HL-60/S4 treated with retinoic acid at 250 ng/mL for 4 days and 3 days (cell line): ENCODE measurements around the gene ATE1.

Source experiments
- in situ Hi-C: fragments of 300-500 bp; cut with MboI; formaldehyde crosslinking; loops from 2 replicates; pipeline ENCODE4 v1.7.0; 2022; ENCODE audit warnings: low sequenced_read_pairs

ATE1 gene

DNA sequence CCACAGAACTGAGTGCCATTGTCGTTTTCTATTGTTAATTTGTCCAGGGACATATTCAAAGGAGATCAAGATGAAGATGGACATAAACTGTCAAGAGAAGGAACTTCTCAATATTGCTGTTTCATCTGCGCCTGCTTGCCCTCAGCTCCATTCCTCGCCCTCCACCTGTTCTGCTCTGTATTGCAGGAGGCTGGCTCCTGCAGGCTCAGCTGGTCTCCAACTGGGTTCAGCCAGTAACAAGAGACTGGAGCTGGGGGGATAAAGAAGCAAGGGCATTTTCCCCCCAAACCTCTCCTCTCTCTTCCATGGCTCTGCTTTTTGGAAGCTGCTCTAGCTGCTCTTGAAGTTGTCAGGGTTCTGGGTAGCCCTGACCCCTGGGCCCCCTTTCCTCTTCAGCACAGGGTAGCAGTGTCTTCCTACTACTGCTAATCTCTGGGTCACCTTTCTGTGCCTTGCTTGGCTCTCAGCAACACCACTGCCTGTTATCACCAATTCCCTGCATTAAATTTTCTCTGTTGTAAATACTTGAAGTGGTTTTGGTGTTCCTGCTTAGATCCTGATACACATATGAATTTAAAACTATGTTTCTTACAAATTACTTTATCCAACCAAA is 180.6 kb downstream of the ATE1 start:
- in situ Hi-C loops = loop anchor here (25.0 kb wide), 1 partner anchor 810 kb away; no protein-coding TSS in a partner anchor

DNA sequence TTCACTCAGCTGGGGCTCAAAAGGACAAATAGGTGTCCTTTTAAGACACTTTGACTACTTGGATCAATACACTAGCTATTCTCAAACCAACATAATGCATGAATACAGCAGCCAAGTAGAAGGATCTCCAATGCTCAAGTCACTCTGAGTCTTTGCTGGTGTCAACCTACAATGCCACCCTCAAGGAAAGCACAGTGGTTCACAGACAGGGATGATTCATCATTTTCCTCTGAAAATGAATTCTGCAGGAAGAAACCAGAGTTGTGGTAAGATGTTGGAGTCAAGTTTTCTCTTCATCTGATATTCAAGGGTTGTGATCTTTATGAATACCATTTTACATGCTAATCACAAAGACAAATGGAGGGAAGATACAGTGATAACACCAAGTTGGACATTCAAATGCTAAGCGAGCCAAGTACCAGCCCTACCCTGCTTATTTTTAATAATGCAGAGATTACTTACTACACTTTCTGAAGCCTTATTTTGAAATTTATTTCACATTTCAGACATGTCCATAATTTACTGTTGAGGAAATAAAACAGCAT is 186.5 kb downstream of the ATE1 start:
- in situ Hi-C loops = loop anchor here (25.0 kb wide), 1 partner anchor 804 kb away; no protein-coding TSS in a partner anchor

DNA sequence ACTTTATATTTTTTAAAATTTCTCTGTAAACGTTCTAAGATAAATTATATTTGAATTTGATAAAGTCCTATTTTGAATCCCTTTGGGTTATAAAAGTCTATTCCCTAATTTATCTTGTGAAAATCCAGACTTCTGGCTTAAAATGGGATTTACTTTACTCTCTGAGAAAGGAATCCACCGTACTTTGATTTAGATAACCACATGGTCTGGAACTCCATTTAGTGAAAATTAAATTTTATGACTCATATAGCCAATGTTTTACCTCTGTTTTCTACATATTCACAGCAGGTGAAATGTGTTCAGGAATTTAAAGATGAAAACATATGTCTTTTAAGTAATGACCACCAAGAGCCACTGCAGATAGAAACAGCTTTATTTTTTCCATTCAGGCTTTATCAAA is 187.8 kb downstream of the ATE1 start:
- in situ Hi-C loops = loop anchor here (25.0 kb wide), 1 partner anchor 803 kb away; no protein-coding TSS in a partner anchor

DNA sequence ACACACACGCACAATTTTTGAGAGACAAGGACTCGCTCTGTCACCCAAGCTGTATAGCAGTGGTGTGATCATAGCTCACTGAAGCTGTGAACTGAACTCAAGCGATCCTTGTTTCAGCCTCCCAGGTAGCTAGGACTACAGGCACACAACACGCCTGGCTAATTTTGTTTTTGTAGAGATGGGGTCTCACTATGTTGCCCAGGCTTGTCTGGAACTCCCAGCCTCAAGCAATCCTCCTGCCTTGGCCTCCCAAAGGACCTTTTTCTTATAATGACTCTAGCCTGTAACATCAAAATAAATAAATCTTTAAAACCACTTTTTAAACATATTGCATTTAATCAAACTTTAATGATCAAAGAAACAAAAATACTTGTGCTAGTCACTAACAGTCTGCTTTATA is 188.7 kb downstream of the ATE1 start:
- in situ Hi-C loops = loop anchor here (25.0 kb wide), 1 partner anchor 802 kb away; no protein-coding TSS in a partner anchor

DNA sequence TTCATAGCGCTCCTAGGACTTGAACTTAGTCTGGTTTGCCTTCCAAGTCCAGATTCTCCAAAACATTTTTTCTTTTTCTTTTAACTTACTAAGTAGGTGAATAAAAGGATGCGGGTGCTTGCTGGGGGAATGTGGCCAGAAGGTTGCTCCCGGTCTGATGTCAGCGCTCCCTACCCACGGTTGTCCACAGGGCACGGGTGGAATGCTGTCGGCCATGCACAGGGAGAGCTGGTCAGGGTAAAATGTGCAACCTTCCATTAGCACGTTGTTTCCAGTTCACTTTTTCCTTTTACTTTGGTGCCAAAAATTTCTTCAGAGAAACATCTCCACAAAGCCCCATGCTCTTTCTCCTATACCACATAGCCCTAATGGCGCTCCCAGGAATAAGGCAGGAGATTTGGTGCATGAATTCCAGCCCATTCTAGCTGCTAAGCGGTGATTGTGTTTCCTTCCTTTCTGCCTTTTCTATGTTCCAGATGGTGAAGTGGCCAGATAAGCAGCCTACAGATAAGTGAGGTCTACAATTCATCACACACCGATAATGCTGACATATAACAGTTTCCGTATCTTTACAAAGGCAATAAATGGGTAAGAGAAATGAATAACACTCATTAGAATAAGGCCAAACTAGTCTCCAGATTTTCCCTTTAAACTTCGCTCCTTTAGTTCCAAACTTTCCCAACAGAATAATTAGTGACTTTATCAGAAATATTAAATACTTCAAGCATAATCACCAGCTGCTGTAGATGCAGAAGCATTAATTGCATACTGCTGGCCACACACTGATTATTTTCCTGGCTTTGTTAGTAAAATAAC is 191.3 kb downstream of the ATE1 start:
- in situ Hi-C loops = loop anchor here (25.0 kb wide), 1 partner anchor 799 kb away; no protein-coding TSS in a partner anchor

DNA sequence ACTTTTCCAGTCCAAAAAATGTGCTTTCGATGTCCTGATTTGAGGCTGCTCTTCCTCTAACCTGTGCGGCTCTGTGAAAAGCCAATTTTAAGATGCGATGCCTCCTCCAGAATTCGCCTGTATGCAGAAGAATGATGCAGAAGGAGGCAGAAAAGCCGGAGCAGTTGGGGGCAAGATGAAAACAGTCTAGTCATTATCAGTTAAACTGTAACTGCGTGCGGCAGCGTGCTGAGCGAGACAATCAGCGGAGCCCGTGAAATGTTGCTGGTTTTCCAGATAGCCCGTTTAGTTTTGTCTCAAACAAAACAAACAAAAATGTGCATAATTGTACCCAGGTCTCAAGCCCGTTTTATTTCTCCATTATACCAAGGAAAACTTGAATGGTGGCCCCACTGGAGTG is 192.6 kb downstream of the ATE1 start:
- in situ Hi-C loops = loop anchor here (25.0 kb wide), 1 partner anchor 798 kb away; no protein-coding TSS in a partner anchor

DNA sequence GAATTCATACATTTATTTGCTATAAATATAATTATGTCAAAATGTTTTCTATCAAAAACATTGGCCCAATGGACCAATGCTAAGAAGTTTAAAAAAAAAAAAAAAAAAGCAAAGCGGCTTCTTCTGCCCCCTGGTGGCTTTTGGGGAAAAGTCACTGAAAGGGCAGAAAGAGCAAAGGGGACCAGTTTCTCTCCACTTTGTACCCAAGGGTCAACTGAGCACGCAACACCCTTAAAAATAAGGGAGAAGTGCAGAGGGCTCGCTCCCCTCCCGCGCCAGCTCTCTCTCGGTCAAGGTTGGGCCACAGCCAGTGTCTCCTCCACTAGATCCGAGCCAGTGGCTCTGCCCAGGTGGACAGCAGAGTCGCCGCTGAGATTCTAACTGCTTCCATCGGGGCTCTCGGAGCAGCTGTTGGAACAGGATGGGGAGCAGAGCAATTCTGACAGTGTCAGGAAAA is 193.2 kb downstream of the ATE1 start:
- in situ Hi-C loops = loop anchor here (25.0 kb wide), 1 partner anchor 797 kb away; no protein-coding TSS in a partner anchor

DNA sequence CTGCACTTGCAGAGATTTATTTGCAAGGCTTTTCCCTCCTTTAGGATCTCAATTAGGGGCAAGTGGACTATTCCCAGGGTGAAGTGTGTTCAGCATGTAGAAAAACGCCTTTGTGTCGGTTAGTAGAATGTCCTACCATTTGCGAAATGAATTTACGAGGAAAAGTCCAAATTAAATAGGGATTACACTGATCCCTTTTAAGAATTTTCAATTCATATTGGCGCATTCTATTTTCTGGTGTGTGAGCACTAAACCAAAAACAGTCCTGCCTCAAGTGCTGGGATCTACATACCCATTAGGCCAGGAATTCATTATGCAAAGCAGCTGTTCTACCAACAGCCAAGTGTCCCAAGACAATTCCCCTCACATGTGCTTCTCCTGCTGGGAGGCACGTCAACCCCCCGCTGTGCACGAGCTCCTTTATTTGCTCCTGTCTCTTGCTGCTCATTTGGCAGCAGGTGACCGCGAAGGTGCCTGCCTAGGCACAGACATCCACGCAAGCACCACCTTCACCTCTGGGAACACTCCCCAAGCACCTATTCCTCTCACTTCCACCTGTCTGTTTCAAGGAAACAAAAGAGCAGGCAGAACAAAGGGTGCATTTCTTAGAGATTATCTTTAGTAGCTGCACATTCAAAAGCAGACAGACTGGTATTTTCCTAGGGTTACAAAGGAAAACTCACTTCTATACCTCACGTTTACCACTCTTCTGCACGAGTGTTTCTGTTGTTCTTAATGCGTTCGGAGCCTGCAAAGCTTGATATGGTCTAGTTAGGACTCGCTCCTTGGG is 195.0 kb downstream of the ATE1 start:
- in situ Hi-C loops = loop anchor here (25.0 kb wide), 1 partner anchor 796 kb away; no protein-coding TSS in a partner anchor

DNA sequence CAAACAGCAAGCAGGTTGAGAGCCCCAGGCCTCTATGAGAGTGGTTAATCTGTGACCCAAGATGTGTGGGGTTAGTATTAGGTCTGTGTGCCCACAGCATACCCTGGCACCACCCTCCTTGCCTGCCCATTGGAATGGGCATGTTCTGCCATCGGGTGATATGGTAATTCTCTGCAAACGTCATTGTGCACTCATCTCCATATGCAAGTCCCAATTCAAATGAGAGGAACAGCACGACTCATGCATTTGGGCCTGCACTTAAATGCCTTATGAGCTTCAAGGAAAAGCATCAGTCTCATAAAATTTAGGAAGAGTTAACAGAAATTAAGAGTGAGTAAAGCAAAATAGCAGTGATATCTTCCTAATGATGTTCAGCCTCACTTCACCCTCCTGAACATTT is 195.7 kb downstream of the ATE1 start:
- in situ Hi-C loops = loop anchor here (25.0 kb wide), 1 partner anchor 795 kb away; no protein-coding TSS in a partner anchor

DNA sequence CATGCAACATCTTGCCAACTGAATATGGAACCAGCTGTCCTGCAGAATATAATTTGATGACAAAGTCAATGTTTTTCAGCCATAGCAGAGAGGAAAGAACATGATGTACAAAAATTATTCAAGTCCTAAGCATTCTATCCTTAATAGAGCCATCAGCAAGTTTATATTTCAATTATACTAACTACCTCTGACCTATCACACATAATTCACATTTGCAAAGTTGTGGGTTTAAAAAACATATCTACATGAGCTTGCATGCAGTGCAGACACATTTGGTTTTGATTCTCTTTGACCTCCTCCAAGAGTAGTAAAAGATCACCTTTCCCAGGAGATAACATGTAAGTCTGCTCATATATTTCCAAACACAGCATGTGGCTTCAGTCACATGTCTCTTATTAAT is 203.5 kb downstream of the ATE1 start:
- in situ Hi-C loops = no loop called here

DNA sequence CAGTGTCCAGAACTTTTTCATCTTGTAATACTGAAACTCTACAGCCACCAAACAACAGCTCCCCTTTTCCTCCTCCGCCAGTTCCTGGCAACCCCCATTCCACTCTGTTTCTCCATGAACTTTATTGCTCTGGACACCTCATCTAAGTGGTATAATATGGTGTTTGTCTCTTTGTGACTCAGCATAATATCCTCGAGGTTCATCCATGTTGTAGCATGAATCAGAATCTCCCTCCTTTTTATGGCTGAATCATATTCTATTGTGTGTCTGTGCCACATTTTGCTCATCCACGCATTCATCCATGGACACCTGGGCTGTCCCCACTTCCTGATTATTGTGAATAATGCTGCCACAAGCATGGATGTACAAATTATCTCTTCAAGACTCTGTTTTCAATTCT is 205.2 kb downstream of the ATE1 start:
- in situ Hi-C loops = no loop called here

DNA sequence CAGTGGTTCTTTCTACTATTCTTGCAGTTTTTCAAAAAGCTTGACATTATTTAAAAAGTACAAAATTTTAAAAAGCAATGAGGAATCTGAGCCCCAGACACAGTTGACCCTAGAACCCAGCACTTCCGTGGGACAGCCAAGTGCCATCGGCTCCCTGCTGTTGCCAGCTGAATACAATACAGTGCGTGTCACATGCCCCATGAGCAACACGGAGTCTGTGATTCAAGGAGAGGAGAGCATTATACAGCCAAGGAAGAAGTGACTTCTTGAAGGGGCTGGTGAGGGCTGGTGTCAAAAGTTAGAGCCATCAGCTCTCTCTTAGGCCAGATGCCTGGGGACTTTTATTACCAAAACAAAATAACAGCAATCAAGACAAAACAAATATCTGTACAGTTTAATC is 206.6 kb downstream of the ATE1 start:
- in situ Hi-C loops = no loop called here

DNA sequence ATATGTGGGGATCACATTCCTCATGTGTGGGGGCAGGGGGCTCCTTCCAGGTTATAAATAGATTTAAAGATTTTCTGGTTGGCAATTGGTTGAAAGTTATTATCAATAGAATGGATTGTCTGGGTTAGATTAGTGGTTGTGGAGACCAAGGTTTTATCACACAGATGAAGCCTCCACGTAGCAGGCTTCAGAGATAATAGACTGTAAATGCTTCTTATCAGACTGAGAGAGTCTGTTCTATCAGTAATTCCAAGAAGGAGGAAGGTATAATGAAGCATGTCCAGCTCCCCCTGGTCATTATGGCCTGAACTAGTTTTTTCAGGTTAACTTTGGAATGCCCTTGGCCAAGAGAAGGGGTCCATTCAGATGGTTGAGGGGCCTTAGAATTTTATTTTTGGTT is 211.9 kb downstream of the ATE1 start:
- in situ Hi-C loops = no loop called here

DNA sequence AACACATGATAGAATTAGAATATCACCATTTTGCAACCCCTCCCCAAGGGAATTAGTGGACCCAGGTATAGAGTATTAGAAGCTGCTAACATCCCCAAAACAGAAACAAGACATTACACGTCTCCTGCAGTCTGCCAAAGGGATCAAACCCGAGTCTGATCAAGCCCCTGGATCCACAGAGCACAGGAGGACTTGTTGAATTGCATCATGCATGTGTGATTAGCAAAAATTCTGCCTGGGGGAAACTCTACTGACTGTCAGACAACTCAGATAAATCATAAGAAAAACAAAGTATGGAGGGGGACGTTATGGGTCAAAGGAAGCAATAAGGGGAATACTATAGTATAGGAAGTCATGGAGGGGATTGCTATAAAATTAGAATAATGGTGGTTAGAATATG is 212.8 kb downstream of the ATE1 start:
- in situ Hi-C loops = no loop called here

DNA sequence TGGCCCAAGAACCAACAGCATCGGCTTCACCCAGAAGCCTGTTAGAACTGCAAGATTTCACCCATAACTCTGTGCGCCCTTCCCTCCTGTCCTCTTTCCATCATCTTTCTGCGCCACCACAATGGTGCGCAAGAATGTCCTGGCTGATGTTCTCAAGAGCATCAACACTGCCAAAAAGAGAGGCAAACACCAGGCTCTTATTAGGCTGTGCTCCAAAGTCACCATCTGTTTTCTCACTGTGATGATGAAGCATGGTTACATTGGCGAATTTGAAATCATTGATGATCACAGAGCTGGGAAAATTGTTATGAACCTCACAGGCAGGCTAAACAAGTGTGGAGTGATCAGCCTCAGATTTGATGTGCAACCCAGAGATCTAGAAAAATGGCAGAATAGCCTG is 214.3 kb downstream of the ATE1 start:
- in situ Hi-C loops = no loop called here

DNA sequence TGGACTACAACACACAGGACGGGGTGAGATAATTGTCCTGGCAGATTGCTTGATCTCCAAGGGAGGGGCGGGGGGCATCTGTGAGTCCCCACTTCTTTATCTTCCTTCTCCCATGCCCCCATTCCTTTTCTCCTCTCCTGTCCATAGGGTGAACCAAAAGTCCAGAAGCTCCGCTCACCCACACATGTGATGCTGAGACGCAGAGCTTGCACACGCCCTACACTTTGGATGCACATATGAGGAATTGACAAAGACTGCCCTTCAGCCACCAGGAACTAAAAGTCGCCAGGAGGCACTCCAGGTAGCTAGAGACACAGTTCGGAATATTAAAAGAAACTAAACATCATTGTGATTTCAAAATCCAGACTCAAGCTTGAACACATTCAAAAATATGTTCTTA is 216.9 kb downstream of the ATE1 start:
- in situ Hi-C loops = no loop called here

DNA sequence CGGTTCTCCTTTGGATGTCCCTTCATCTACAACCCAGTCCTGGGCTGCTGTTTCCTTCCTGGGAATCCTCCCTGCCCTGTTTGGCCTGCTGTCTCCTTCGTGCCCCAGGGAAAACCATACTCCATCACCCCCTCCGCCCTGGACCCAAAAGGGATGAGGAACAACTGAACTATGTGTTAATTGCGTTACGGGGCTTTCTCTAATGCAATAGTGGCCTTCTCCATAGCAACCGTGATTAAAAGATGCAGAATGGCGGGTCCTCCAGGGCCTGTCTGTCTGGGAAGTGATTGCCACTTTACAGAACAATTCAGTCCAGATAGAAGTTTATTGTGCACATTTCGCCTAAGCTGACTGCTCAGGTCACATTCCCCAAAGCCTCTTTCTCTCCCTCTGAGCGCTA is 217.6 kb downstream of the ATE1 start:
- in situ Hi-C loops = no loop called here

DNA sequence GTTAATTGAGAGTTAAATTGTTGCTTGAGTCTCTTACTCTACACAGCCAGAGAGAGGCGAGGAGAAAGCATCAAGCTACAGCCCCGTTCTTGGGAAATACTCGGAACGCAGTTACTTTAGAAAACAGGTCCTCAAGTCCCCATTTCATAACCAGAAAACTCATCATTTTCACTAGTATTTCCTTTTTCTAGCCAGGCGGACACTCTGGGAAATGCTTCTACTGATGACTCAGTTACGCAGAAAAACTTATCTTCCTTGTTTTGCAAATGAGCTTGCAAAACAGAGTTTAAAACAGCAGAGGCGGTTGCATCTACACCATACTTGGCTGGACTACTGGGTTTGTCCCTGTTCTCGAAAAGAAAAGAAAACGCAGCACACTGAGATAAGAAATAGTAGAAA is 218.2 kb downstream of the ATE1 start:
- in situ Hi-C loops = no loop called here

DNA sequence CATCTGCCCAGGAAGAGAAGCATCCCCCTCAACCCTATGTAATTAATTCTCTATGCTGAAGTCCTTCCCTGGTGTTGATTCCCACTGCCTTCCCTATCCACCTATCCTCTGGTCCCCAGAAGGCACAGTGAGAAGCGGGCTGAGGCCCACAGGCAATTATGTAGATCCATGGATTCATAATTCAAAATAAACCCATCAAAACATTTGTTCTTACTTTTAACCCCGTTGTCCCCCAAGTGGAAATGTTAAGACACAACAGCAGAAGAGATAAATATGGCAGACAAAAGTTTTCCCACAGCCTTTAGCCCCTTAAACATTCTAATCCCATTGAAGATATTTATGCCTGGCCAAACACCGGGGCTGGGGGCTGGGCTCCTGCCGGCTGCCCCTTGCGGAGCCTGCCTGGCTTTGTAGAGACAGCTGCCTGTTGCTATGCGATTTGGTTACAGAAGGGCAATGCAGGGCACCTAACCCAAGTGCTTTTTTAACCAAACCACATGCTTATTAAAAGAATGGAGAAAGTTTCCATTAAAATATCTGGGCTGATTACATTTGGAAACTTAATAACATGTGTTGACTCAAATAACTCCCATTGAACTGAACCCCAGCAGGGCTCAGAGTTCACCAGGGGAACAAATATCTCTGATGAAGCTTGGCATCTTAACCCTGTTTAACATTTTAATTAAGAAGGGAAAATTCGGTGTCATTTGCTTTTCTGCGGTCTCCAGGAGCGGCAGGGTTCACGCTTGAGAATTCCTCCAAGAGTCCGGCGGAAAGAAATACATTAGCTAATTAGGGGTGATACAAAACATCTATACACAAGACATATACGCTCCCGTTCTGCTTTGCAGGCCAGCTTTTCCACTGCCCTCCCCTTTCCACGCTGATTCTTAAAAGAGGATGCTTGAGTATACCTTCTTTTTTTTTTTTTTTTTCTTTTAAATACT is 218.8 kb downstream of the ATE1 start:
- in situ Hi-C loops = no loop called here
